SK-N-DZ (cell line): Measurements from ENCODE around the gene LGALS9. TPM values are rescaled to one million over a fixed set of nuclear protein-coding genes. Genes with fewer than 3 reads are reported as not detected.

Source experiments
- DNase-seq: peaks from one replicate; pipeline ENCODE4 v3.0.0-alpha.2; 2015; ENCODE audit warnings: low spot score
- polyA plus RNA-seq, 2 experiments: library from polyadenylated mRNA; depleted of rRNA; stranded (reverse); fragments of >200 nt; gene quantifications; 2 replicates each; pipeline ENCODE4 v1.2.3, GENCODE V29; 2014

The LGALS9 gene
- polyA plus RNA-seq (2014; cell fraction: cytosol; rRNA removed) = 0.13 TPM in 1 of 2 replicates, not detected in the other
- 0.18 TPM in 1 of 2 replicates, not detected in the other for polyA plus RNA-seq (2014; cell fraction: nucleus; rRNA removed)

DNA sequence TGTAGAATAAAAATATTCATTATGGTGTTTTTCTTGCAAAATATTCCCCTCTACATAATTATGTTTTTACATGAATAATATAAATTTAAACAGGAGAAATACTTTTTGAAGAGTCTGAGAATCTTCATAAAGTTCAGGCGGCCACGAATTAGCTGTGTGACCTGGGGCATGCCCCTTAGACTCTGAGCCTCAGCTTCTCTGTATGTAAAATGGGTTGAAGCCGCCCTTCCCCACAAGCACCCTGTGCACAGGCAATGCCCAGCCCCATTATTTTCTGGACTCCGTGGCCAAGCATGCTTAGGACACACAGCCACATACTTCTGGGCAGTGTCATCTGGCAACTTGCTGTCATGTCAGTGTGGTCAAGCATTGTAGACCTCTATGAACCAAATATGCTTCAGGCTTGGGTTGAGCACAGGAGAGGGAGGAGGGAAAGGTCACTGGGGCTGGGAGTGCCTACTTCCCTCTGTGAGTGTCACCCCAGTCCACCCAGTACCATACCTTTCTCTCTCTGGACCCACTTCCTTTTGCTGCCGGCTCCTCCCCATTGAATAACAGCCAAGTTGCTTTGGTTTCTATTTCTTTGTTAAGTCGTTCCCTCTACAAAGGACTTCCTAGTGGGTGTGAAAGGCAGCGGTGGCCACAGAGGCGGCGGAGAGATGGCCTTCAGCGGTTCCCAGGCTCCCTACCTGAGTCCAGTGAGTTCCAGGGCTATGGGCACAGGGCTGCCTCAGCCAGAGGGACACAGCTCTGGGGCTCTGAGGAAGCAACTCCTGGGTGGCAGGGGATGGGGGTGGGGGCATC is at the start of gene LGALS9:
LGALS9 (plus strand) TSS at position 582 of the 804 bp plus-strand sequence; CDS start at position 660, 78 bp downstream.
- no peak for DNase-seq

DNA sequence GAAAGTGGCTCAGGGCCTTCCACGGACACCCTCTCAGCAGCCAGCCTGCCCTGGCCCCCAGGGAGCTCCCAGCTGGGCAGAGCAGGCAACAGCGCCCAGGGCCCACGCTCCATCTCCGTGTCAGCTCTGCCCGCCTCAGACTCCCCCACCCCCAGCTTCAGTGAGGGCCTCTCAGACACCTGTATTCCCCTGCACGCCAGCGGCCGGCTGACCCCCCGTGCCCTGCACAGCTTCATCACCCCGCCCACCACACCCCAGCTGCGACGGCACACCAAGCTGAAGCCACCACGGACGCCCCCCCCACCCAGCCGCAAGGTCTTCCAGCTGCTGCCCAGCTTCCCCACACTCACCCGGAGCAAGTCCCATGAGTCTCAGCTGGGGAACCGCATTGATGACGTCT is 48.3 kb upstream of the LGALS9 start:
- DNase-seq = no peak

DNA sequence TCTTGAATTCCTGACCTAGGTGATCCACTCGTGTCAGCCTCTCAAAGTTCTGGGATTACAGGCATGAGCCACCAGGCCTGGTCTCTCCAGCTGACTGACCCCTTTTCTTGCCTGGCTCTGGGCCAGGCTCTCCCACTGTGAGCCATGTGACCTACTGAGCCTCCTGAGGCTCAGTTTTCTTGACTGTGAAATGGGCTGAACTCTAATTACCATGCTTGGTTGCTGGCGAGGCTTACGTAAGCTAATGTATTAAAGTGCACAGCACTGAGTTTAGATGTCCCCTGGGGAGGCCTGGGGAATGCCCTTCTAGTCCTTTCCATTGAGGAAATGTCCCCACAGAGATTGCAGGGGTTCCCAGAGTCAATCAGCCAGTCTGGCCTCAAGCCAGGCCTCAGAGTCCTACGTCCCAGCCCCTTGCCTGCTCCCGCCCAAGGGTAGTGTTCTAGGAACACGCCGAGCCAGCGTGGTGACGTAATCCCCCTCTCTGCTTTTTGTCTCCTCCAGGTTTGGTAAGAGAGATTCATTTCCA is 45.8 kb upstream of the LGALS9 start:
- DNase-seq = no peak

DNA sequence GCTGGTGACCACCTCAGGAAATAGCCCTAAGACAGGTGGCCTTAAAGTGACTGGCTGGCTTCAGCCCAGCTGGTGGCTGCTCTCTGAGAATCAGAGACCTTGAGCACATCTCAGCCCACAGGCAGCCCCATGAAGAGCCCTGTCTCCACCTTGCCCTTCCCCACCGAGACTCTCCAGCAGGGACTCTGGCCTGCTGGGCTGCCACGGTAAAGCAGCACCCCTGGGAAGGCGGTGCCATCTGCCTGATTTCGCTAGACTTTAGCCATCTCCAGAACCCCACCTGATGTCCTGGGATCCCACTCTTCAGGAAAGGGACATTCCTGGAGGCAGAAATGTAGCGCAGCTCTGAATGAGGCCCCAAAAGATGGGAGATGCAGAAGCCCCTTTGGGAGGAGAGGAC is 45.2 kb upstream of the LGALS9 start:
- DNase-seq = no peak

DNA sequence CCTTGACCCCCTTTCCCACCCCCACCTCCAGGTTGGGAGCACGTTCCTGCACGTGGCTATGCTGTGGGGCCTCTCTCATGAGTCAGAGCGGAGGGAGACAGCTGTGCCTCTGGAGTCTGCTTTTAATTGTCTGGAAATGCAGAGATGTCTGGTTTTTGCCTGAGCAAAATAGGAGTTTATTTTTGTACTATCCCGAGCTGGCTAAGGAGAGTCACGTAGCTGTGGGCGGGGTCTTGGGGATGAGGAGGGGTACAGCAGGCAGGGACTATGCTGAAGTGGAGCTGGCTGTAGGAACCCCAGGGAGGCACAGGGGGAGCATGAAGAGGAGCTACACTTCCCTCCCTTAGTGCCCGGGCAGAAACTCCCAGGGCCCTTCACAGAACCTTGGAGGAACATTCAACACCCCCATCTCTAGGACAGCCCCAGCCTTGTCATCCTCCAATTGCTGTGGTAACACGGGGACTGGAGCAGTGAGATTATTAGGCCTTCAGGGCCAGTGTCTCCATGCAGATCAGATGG is 44.7 kb upstream of the LGALS9 start:
- peak; percentile 50 for DNase-seq

DNA sequence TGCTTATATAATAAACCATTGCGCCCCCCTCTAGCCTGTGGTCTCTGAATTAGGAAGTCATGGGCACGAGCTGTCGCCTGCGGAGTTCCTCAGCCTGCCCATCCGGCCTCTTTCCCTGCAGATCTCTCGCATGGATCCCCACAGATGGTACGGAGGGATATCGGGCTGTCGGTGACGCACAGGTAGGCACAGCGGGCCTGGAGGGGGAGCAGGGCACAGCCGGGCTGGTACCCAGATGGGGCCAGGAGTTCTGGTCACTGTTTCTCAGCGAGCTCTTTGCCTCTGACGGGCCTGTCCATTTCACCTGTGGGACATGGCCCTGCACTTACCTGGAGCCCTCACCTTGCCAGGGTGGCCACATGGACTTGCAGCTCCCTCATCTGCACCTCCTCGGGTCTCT is 42.6 kb upstream of the LGALS9 start:
- DNase-seq = no peak

DNA sequence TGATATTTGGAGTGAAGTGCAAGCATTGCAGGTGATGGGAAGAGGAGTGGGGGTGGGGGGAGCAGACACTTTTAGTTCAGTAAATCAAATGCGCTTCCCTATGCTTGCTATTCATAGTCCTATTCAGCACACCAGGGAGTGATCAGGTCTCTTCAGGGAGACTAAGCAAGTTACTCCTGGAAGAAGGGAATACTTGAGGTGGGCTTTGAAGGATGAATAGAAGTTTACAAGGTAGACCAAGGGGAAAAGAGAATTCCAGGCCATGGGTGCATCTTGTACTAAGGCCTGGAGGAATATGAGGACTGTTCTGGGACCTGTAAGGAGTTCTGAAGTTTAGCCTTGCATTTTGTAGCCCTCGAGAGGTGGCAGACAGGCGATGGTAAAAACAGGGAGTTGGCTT is 40.1 kb upstream of the LGALS9 start:
- DNase-seq = no peak

DNA sequence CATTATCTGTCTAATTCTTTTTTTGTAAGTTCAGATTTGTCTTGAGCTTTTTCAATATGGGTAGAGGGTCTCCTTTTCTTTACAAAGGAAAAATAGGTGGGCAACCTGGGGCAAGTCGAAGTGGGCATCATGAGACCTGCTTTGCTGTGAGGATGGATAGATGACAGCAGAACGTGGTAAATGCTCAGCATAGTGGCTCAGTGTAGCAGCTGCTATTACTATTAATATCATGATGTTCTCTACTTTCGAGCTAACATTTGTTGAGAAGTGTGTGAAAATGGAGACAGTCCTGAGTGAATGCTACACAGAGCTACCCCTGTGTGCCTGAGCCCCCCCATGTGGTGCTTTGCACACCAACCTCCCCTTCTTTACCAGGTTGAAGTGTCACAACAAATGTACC is 39.0 kb upstream of the LGALS9 start:
- no peak for DNase-seq

DNA sequence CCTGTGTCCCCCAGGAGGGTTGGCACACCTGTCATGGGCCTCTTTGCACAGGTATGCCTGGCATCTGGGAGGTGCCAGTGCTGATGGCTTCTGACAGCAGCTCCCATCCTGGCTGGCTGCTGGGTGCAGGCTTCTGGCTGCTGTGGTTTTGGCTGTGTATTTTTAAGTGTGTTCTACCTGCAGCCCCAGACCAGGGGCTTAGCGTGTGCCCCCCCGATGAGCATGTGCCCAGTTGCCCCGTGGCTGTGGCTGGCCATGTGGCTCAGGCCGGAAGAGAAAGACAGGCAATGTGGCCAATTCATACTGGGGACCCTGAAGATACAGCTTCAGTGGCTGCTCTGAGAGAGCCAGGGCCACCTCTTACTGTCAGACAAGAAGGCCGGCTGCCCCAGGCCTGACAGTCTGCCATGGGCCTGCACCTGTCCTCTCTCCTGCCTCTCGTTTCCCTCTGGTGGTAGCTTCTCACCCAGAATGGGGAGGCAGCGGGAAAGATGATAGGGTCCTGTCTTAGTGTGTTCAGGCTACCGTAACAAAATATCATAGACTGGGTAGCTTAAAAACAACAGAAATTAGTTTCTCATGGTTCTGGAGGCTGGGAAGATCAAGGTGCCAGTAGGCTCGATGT is 37.6 kb upstream of the LGALS9 start:
- DNase-seq = no peak

DNA sequence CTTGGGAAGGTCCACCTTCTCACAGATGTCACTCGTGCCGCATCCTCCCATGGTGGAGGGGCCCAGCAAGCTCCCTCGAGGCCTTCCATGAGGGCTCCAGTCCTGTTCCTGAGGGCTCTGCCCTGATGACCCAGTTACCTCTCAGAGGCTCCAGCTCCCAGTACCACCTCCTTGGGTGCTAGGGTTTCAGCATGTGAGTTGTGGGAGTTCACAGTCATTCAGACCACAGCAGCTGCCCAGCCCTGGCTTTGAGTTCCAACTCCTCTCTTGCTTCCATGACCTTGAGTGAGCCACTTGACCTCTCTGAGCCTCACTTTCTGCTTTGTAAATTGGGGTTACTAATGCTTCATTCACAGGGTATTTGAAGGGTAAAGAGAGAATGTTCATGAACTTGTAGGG is 37.1 kb upstream of the LGALS9 start:
- DNase-seq = no peak

DNA sequence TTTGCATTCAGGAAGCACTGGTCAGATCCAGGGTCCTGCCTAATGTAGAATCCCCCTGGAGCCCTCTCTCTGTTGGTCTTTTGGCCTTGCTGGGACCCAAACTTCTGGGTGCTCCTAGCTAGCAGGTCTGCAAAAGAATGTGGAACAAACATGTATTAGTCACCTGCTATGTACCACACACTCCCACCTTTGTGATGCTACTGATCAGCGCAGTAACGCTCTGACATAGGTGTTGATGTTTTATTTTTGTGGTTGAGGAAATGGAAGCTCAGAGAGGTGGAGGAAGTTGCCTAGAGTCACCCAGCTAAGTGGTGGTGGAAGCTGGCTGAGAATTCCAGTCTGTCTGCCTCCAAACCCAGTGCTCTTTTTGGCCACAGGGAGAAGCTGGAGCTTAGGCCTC is 35.8 kb upstream of the LGALS9 start:
- no peak for DNase-seq

DNA sequence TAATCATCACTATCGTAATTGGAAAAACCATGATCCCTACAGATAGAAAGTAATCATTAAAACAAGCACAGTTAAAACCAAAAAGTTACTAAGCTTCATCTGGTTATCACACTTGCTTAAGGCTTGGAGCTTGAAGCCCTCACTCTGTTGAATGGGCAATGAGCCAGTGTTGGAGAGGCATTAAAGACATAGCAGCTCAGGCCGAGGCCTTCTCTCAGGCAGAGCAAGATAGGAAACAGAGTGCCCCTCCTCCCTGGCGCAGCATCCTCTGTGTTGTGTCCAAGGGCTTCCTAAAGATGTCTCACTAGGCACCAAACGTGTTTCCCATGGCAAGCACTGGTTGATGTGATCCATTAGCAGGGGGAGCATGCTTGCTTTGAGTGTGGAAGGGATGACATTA is 34.9 kb upstream of the LGALS9 start:
- DNase-seq = no peak

DNA sequence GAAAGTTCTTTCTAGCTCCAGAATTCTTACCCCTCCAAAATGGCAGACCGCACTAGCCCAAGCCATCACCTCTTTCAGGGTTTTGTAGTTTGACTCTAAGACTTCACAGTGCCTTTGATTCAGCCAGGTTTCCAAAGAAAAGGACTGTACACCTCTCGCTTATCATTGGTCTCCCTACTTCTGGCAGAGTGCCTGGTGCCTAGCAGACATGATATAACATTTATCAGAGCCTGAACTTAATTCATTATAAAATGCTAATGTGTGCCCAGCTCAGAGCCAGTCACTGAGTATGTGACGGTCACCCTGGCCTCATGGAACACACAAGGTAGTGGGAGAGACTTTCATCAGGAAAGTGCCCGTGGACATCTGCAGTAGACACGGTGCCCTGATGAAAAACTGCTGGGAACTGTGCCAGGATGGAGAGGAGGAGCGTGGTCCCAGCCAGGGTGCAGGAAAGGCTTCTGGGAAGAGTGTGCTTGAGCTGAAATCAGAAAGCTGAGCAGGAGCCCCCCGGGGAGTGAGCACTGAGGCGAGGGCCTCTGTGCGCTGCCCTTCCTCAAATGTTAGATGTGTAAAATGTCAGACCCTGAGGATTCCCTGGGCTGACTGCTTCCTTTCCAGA is 34.3 kb upstream of the LGALS9 start:
- no peak for DNase-seq

DNA sequence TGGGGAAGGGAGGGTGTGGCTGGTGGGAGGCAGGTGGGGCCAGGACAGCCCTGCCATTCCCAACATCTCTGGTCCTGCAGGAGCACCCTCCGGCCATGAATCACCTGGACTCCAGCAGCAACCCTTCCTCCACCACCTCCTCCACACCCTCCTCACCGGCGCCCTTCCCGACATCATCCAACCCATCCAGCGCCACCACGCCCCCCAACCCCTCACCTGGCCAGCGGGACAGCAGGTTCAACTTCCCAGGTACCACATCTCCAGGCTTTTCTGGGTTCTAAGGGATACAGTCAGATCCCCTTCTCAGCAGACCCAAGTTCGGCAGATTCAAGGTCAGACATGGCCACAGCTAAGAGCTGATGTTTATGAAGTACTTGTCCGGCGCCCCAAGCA is 33.8 kb upstream of the LGALS9 start:
- no peak for DNase-seq

DNA sequence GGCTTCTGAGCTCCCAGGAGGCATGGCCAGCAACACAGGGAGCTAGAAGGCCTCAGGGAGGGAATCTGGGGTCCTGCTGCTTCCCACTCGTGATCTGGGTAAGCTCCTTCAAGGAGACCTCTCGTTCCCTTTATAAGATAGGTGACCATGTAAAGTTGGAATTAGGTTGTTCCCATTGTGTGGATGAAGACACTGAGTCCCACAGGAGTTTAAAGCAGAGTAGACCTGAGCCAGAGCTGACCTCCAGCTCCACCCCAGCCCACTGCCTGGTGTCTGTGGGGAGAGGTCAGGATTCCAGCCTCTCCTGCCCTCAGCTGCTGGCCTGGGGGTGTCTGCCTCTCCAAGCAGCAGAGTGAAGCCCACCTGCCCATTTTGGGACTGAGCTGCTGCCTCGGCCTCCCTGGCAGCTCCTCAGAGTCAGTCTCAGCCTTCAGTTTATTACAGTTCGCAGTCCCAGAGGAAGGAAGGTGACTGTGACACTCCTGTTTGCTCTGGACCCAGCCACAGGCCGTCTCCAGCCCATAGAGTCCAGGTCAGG is 33.1 kb upstream of the LGALS9 start:
- DNase-seq = no peak

DNA sequence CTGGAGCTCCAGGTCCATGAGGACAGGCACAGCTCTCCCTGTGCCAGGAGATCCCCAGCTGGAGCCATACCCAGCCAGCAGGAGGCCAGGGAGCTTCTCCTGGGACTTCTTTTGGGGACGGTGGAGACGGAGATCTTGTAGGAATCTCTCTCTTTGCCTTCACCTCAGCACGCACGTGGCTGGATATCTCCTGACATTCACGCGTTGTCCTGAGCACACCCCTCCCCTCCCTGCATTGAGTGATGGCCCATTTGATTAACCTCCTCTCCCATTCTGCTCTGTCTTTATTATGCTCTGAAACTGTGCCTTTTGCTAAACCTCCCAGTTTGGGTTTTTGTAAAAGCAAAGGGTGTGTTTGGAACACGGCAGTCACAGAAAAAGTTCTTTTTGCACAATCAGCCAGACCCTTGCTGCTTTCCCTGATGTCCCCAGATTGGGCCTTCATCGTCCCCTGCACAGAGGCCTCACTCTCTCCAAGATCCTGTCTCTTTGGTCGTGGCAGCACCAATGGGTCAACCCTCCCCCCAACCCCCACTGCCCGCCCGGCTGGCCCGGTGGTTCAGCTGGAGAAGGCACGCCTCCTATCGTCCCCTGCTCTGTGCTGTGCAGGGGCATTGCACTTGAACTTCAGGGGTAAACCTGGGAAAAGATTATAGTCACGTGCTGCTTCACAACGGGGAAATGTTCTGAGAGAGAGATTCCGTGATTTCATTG is 32.5 kb upstream of the LGALS9 start:
- DNase-seq = no peak

DNA sequence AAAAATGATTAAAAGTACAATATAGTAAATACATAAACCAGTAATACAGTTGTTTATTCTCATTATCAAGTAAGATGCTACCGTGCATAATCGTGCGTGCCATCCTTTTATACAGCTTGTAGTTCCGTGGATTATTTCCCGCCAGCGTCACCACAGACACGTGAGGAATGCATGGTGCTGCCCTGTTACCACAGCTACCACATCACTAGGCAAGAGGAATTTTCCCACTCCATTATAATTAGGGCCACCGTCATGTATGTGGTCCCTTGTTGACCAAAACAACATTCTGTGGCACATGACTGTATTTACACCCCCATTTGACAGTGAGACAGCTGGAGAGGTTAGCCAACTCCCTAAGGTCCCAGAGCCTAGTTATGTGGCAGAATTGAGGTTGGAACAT is 30.5 kb upstream of the LGALS9 start:
- DNase-seq = no peak

DNA sequence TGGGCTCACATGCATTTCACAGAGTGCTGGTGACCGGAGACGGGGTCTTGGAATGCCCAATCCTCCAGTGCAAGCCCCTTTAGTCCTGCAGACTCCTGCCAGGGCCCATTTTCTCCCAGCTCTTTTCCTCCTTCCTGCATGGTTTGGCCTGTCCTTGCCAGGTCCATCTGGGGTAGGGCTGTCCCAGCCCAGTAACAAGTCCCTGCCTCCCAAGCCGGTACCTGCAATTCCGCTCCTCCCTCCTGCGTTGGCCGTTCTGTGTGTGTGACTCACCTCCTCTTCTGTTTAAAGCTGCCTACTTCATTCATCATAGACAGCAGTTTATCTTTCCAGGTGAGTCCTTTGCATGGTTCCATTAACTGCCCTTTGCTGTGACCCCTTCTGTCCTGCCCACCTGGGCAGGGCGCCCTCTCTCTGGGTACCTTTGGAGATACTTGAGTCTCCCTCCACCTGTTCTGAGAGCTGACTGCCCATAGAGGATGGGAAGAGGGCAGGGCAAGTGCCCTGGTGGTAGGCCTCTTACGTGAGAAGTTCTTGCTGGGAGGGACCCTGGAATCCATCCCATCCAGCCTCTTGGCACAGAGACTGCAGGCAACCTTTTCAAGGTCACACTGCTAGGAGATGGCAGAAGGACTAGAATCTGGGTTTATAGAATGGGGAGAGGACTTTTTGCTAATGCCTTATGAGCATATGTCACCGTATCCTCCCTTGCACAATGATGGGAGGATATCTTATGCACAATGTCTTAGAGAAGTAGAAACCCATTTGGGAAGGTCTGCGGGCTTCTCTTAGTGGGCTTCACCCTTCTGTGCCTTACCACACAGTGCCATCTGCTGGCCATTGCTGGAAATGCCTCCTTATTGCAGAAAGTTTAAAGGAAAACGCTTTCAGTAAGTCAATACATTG is 29.7 kb upstream of the LGALS9 start:
- peak; percentile 74 for DNase-seq

DNA sequence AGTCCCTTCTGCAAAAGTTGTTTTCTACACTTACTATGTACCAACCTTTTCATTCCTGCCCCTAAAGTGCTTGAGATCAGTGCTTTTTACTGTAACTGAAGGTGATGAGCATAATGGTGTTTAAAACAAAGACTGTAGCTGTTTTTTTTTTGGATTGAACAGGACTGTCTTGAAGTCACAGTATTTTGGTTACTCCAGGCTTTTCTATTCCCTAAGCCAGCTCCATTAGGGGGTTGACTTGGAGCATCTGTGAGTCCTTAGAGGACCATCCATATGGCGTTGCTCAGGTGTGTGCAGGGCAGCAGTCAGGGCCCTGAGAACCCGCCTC is 29.0 kb upstream of the LGALS9 start:
- no peak for DNase-seq

DNA sequence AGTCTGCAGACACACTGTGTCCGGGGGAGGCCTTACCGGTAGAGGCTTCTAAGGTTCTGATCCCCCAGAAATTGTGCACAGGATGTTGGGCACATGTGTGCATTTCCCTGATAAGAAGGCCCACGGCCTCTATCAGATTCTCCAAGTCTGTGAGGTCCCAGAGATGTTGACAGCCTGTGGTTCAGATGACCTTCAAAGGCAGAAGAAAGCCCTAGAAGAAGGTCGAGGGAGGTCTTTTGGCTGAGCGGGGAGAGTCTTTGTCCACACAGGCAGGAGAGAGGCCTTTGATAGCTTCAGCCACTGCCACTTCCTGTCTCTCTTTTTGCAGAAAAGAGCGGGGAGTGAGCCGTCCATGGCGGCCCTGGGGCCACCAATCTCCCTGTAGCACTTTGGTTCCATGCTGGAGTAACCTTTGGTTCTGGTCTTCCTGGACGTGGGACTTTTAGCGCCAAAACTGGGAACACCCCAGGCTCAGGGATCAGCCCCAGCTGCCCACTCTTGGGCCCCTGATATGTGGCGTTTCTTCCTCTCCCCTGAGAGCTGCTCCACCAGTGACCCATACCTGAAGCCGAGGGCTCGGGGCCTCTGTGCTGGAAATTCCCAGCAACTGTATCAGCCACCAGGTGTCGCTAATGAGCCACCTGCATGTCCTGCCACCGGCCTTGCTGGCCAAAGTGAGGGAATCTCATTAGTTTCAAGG is 28.1 kb upstream of the LGALS9 start:
- peak; percentile 71 for DNase-seq
